Stimulated activated CD8-positive, alpha-beta memory T cell treated with anti-CD3 and anti-CD28 coated beads, Interleukin-7, amount 100 ng/mL, for 24 hours (primary cell): Measurements from ENCODE around the gene MAP1LC3B2.

Experiments
- DNase-seq: peaks from one replicate; pipeline ENCODE4 v3.0.0-alpha.2; 2020; ENCODE audit warnings: low read depth

The MAP1LC3B2 gene

DNA sequence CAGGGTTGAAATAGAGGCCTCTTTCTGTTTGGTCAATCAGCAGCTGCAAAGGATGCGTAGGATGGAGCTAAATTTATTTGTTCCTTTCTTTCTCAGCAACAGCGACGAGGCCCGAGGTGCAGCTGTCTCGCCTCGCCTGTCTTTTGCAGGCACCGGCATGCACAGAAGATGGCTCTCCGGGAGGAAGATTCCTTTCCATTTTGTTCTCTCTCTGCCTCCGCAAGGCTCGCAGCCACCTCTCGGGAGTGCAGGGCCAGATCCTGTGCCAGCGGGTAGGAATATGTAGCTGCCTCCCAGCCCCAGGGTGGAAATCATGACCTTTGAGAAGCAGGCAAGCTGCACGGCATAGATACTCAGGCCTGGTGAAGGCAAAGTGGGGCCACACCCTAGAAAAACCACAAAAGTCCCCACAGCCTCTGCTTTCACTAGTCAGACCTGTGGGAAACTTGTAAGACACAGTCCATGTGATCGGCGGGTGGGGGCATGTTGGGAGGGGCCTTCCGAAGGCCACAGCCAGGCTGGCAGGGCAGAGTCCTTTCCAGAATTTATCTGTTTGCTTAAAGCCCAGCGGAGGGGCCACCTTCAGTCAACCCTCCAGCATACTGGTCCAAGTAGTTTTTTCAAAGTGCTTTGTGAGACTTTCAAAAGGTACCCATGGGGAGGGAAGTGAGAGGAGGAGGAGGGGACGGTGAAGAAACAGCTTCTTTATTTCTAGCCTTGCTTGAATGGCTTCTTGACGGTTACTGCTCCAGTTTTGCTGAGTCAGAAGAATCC is at the start of gene MAP1LC3B2:
TSS of gene MAP1LC3B2 (plus strand) at position 220 of the 774 bp plus-strand sequence. CDS start 16,562 bp downstream, outside the sequence.
- DNase-seq, result peak; percentile 16

- DNase-seq, result no peak
These were observed 45.2 kb upstream of the MAP1LC3B2 start for GRCh38 chr12:116513944-116514343.

GRCh38 chr12:116515684-116516083 is 43.5 kb upstream of the MAP1LC3B2 start:
- DNase-seq, result no peak

DNA sequence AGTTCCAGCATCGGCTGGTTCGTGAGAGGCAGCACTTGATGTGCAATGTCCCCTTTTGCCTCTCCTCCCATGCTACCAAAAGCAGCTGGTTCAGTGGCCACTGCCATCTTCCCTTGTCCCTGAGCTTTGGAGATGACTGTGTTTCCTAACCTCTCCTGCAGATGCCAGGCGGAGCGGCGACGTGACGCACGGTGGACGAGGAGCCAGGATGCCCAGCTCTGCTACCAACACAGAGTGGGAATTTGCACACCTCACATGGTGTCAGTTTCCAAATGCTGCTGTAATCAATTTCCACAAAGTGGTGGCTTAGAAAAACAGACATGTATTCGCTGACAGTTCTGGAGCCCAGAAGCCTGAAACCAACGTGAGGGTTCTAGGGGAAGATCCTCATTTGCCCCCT is 42.5 kb upstream of the MAP1LC3B2 start:
- no peak for DNase-seq

GRCh38 chr12:116517431-116518045 is 41.6 kb upstream of the MAP1LC3B2 start:
- DNase-seq, result no peak

DNA sequence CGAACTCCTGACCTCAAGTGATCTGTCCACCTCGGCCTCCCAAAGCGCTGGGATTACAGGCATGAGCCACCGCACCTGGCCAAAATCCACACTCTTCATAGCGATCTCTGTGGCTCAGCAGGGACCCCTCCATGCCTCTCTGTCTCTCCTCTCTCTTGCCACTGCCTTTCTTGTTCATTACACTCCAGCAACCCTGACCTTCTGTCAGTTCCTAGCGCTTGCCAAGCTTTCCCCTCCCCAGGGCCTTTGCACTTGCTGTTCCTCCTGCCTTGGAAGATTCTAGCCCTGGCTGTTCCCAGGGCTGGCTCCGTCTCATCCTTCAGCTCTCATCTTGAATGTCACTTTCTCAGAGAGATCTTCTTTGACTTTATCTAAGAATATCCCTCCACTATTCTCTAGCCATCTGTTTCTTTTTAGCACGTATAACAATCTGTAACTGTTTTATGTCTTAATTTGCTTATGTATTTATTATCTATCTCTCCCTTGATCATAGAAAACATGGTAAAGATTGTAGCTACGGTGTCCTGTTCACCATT is 38.9 kb upstream of the MAP1LC3B2 start:
- DNase-seq, result no peak

- DNase-seq, result no peak
These were observed 38.2 kb upstream of the MAP1LC3B2 start for GRCh38 chr12:116520801-116521471.

DNA sequence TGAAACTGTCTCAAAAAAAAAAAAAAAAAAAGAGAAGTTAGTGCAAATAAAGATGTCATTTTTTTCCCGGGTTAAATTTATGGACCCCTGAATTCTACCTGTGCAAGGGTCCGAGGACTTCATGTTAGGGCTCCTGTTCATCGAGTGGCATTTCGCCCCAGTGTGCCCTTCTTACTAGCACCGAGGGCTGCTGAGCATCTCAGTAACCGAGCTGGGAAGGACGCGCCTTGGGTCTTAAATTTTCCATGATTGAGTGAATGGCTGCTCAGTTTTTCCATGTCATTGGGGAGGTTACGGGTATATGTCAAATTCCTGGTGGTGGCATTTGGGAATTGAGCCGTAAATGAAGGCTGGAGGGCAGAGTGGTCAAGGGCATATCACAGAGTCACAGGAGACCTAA is 34.9 kb upstream of the MAP1LC3B2 start:
- no peak for DNase-seq

DNA sequence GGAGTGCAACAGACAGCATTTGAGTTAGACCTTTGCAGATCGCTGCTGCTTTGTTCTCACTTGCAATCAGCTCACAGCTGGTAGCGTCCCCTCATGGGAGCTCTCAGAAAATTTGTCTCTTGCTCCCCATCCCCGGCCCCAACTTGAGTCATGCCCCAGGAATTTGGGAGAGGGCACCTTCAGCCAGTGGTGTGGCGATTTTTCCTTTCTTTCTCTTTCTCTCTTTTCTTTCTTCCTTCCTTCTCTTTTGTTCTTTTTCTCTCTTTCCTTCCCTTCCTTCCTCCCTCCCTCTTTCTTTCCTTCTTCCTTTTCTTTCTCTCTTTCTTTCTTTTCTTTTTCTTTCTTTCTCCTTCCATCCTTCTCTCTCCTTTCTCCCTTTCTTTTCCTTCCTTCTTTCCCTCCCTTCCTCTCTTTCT is 34.2 kb upstream of the MAP1LC3B2 start:
- no peak for DNase-seq

GRCh38 chr12:116525418-116526001 is 33.7 kb upstream of the MAP1LC3B2 start:
- DNase-seq, result no peak

GRCh38 chr12:116528065-116528464 is 31.1 kb upstream of the MAP1LC3B2 start:
- DNase-seq, result no peak

GRCh38 chr12:116528498-116528897 is 30.7 kb upstream of the MAP1LC3B2 start:
- DNase-seq, result no peak

DNA sequence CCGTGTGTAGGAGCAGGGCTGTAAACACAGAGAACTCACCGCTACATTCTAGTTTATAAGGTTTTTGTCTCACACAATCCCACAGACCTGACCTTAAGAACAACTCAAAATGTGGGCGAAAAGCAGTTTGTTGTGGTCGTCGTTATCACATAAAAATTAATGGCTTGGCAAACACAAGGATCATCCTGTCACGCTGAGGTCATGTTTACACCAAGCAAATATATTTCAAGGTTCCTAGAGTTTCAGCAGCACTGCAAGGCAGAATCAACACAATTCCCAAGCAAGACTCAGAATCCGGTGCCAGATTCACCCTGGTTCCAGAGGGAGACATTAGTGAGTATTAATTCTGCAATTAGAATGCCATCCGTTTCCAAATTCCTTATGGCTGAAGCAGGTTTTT is 30.1 kb upstream of the MAP1LC3B2 start:
- DNase-seq, result no peak

DNA sequence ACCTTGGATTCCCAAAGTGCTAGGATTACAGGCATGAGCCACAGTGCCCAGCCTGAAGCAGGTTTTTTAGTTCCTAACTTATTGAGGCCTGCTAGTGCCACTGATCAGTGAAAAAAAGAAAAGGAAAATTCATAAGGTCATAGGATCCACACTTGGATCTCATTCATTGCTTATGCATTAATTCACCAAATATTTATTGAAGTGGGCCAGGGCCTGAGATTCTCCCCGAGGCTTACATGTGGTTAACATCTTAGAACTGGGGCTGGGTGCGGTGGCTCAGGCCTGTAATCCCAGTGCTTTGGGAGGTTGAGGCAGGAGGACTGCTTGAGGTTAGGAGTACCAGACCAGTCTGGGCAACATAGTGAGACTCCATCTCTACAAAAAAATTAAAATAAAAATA is 29.5 kb upstream of the MAP1LC3B2 start:
- no peak for DNase-seq

DNA sequence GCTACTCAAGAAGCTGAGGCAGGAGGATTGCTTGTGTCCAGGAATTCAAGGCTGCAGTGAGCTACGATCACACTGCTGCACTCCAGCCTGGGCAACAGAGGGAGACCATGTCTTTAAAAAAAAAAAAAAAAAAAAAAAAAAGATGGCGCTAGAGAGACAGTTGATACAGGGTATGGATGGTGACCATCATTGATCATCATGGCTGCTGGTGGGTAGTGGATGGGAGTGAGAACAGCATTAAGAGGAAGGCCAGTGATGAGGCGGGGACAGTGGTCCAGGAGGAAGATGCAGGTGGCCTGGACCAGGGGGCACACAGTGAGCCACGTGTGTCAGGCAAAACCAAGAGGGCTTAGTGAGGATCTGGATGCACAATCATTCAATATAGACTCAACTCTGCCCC is 26.8 kb upstream of the MAP1LC3B2 start:
- no peak for DNase-seq

GRCh38 chr12:116532986-116533342 is 26.2 kb upstream of the MAP1LC3B2 start:
- no peak for DNase-seq

DNA sequence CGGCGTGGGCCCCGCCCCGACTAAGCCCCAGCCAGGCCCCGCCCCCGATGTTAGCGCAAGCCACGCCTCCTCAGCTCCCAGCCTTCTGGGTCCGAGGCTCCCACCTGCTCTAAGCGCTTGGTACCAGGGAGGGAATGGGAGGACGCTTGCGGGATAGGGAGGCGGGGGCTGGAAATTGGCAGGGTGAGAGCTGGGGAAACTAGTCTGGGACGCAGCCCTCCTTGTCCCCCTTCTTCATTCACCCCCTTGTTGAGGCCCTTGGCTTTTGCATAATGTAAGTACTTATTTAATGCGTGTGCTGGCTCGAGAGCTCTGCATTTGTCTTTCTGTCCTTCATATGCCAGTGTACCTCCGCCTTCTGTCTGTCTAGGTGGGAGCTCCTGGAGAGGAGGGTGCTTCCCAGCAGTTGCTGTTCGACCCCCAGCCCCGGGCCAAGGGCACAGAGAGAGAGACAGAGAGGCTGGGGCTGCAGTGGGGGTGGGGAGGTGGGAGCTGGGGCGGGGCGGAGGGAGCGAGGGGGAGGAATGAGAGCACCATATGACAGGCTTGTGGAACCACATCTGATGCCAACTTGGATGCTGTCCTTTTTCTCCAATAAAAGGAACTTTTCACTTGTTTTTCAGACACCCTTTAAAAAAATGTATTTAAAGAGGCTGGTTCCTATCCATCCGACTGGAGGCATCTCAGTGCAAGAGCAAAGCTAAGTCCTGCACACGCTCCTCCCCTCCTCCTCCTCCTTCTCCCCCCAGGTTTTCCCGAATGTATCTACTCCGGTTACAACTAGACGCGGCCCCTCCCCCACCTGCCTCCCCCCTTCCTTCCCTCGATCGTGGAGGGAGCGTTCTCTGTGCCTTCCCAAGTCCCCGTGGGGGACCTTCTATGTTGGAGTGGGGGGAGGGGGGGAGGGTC is 25.6 kb upstream of the MAP1LC3B2 start:
- peak; percentile 67 for DNase-seq

DNA sequence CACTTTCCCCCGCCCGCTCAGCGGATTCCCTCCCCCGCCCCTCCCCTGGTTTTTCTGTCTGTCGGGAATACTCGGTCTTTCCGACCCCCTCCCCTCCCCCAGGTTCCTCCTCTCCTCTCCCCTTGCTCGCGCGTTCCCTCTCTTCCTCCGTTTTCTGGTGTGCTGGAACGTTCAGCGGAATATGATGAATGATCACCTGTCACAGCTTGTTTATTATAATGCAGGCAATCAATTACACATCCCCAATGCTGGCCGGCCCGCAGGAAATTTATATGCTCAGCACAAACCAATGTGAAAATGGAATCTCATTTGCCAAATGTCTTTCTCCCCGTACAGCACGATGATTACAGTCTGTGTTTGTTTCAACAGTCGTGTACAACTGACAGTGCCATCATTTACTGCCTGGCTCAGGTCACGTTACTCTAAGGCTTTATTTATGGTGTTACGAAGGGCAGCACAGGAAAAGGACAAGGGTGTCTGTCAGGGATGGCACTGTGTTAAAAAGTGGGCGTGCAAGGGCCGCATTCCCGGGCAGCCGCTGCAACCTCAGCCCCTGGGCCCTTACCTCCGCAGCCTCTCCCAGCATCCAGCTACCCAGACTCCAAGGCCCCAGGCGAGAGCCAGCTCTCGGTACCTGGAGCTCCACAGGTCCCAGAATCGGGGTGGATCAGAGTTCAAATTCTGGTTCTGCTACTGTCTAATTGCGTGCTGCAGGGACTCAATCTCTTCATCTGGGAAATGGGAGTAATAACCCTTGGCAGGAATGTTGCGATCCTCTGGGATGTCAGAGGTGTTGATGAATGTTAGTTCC is 24.7 kb upstream of the MAP1LC3B2 start:
- DNase-seq, result no peak

DNA sequence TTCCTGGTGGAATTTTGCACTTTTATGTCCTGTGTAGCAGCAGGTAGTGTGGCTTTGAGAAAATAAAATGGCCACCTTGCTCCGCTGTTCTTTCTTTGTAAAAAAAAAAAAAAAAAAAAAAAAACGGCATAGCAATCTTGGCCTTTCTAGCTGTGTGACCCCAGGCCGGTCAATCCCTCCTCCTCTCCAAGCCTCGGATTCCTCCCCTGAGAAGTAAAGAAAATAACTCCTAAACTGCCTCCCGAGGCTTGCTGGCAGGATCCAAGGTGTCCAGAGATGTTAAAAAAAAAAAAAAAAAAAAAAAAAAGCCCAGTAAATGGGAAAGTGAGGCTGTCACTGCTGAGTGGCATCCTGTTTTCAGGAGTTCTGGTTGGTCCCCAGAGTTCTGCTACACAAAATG is 23.9 kb upstream of the MAP1LC3B2 start:
- DNase-seq, result no peak

GRCh38 chr12:116537101-116537904 is 21.9 kb upstream of the MAP1LC3B2 start:
- DNase-seq, result no peak
